Pancreas (tissue), 10 donors: ENCODE results near the gene SOX18. TPM values are rescaled to one million over a fixed set of nuclear protein-coding genes. Genes with fewer than 3 reads are reported as not detected.

Experiments
- ATAC-seq, 4 donors: fragments of 200-7000 bp; cut with Tn5 transposase; one replicate each; pipeline versions ENCODE4 v1.8.0 to v1.9.1; 2020; ENCODE audit warnings: mild to moderate bottlenecking in 4 of 4, moderate library complexity in 4 of 4
- DNase-seq, 6 donors: peaks; one replicate each; pipeline ENCODE4 v3.0.0-alpha.2; 2020
- FAIRE-seq: peaks from 2 replicates; lab custom pipeline; 2012; peaks lifted over from hg19 to GRCh38; lab: Jason Lieb, UNC
- H3K27ac ChIP-seq, 4 donors: fragments of 200-600 bp; sonication (generic); 1 replicate in 3 of 4; 2 replicates in 1 of 4; pipeline versions ENCODE4 v1.5.0 to v1.8.0; 2020
- H3K27me3 ChIP-seq, 4 donors: fragments of 200-600 bp; one replicate each; pipeline ENCODE4 v1.8.0; 2021
- H3K36me3 ChIP-seq, 3 donors: fragments of 200-600 bp; sonication (generic) in 1 of 3; one replicate each; pipeline versions ENCODE4 v1.5.0 to v1.8.0; 2020 to 2021
- H3K4me1 ChIP-seq, 3 donors: fragments of 200-600 bp; one replicate each; pipeline ENCODE4 v1.8.0; 2021
- H3K4me3 ChIP-seq, 4 donors: fragments of 200-600 bp; sonication (generic) in 2 of 4; one replicate each; pipeline versions ENCODE4 v1.5.0 to v1.8.0; 2020 to 2021
- H3K9me3 ChIP-seq, 4 donors: fragments of 200-600 bp; one replicate each; pipeline ENCODE4 v1.8.0; 2021
- CTCF ChIP-seq, 4 donors: fragments of 200-600 bp; sonication (generic) in 3 of 4; IDR thresholded peaks; one replicate each; pipeline versions ENCODE4 v1.5.0 to v1.8.0; 2021; ENCODE audit warnings: antibody characterized with exemption in 4 of 4
- WGBS, 2 donors: extraction: QIAGEN DNeasy Blood & Tissue Kit; methylation state at CpG; one replicate each; pipeline ENCODE4 v1.1.7; 2013; 5-methylcytosine and 5-hydroxymethylcytosine counted together
- intact Hi-C, 3 donors: fragments of 100-400 bp; cut with DNase I; formaldehyde crosslinking; loops; one replicate each; pipeline versions ENCODE4 v1.11.1 to v1.14.2; 2022
- polyA plus RNA-seq, 2 donors: library from polyadenylated mRNA; stranded (reverse); fragments of 200-250 nt; gene quantifications; one replicate each; pipeline ENCODE4 v1.2.3, GENCODE V29; 2013
- total RNA-seq, 6 donors: library from RNA; stranded (reverse); fragmentation: NEBNext Ultra II Directional in 4 of 6; extraction: Animal tissue kit (Norgen Biotek cat#: 25700) in 4 of 6; gene quantifications; one replicate each; pipeline versions ENCODE4 v1.2.1 to v1.2.4, GENCODE V29; 2021 to 2023
- donor health status: healthy with polysubstance abuse.
- donor health status: DM: no; HTN: no; CAD: no; lungs with moderate emphysema.
- donor health status: DM: no; HTN: no; CAD: no.
- donor health status: control.
- donor health status: control.
- donor health status: Bipolar disorder and iron deficiency.
- donor health status: DM: yes; HTN: yes; CAD: no.
- donor health status: DM: no; HTN: no; CAD: no.
- donor health status: DM: no; HTN: no; CAD: no.
- donor health status: DM: yes; HTN: yes; CAD: no.

The SOX18 gene
- total and polyA plus RNA-seq, 8 donors = 3.7 to 9.1 (median 6.0) TPM

DNA sequence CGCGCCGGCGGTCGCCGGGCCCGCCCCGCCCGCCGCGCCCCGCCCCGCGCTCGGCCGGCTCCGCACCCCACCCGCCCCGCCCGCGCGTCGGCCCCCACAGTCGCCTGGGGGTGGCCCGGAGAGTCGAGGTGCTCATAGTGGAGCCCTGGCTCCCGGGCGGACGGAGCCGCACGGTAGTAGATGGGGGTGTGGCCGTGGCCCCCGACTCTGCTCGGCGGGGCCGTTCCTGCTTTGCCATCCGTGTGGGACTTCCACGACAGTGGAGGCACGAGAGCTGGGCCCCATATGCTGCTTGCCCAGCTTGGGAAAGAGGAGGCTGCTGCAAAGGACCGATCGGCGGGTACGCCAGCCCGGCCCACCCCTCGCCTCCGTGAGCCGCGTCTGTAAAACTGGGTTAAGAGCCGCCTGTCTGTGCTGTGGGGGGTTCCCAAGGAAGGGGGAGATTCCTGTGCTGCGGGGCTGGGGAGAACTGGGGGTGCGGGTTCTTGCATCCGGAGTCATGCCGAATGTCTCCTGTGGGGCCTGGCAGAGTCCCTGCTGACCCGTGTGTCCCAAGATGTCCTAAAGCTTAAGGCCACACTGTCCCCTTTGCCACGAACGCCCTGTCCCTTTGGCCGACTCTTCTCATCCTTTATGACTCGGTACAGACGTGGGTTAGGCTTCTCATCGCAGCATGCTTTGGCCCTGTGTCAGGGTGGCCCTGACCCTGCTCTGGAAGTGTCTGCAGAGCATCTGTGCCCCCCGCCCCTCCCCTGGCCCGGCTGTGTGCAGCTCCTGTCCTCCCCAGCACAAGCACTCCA is 30.8 kb upstream of the SOX18 start, which contains the start of gene OPRL1:
Gene OPRL1 (plus strand): TSS at position 70 of the 800 bp plus-strand sequence. CDS start 12,639 bp downstream, outside the sequence.
- no peaks in the 10 kb centered on the region for H3K9me3 ChIP-seq
- no peaks in the 10 kb centered on the region for H3K36me3 ChIP-seq
- peaks cover 5 to 15% (median 6%) of the 10 kb centered on the region in 3 donors for H3K4me1 ChIP-seq
- ATAC-seq (peak in 3 of 4 donors; percentile 2 to 3 (median 2)), DNase-seq (no peak), FAIRE-seq (no peak)
- TF ChIP-seq CTCF (IDR thresholded peaks at IDR 0.05) = no peak
- intact Hi-C loops = no loop called here
- H3K4me3 ChIP-seq = peak within 1 kb of the TSS; percentile 33 to 83 (median 75)
- H3K27me3 ChIP-seq = no peaks in the 10 kb centered on the region
- H3K27ac ChIP-seq = peak within 1 kb of the TSS; percentile 35 to 75 (median 54)
- WGBS, 2 donors = 8 to 12% methylated on average over 61 to 62 of the region's 62 CpGs

DNA sequence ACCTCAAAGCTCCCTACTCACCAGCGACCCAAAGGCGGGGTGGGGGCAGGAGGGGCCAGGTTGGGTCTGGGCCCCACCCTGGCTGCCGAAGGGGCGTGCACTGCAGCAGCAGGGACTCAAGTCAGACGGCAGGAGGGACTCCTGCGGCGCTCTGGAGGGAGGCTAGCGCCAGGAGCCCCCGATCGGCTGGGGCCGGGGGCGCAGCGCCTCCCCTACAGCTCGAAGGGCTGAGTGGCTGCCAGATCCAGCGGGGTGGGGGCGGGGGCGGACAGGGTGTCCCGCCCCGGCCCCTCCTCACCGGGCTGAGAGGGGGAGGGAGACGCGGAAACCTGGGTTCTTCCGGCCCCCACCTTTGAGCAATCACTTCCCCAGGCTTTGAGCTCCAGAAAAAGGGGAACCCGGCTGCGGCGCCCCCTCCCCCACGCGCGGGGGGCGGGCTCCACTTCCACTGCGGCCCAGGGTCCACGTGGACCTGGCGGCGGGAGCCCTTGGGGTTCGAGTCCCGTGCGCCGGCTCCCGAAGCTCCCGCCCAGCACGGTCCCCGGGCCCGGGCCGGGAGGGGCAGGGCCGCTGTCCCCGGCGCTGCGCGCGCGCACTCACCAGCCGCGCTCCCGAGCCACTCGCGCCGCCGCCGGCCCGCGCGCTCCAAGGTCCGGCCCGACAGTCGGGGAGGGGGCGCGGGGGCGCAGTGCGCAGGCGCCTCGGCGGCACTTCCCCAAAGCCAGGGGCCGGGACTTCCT is 30.0 kb upstream of the SOX18 start, which contains the start of gene RGS19:
Gene RGS19 (minus strand): TSS at position 246 of the 740 bp plus-strand sequence. CDS start 2,632 bp downstream, outside the sequence.
- peak within 1 kb of the TSS; percentile 35 to 75 (median 54) for H3K27ac ChIP-seq
- ATAC-seq (peak; percentile 63 to 75 (median 73)), FAIRE-seq (no peak), DNase-seq (peak in 5 of 6 donors; percentile 68 to 91 (median 80))
- H3K4me3 ChIP-seq = peak within 1 kb of the TSS; percentile 33 to 83 (median 75)
- WGBS, 2 donors = 0 to 1% methylated on average over 32 to 73 of the region's 73 CpGs
- no peak for TF ChIP-seq CTCF (IDR thresholded peaks at IDR 0.05)
- H3K4me1 ChIP-seq = peaks cover 5 to 15% (median 6%) of the 10 kb centered on the region in 3 donors
- no peaks in the 10 kb centered on the region for H3K27me3 ChIP-seq
- no peaks in the 10 kb centered on the region for H3K9me3 ChIP-seq
- intact Hi-C loops = no loop called here
- H3K36me3 ChIP-seq = no peaks in the 10 kb centered on the region

DNA sequence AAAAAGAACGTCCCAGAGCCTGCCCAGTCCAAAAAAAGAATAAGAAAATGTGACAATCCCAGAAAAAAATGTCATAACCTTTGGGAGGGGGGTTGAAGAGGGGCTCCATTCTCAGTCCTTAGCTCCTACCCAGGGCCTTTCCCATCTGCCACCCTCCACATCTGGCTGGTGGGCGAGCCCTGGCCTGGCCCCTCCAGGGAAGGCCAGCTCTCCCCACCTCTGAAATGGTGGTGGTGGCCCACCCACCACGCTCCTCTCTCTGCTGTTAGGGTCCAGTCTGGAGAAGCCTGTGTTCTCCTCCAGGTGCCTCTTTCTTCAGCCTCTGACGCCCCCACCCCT is 29.5 kb upstream of the SOX18 start:
- H3K36me3 ChIP-seq = no peaks in the 10 kb centered on the region
- ATAC-seq (no peak), FAIRE-seq (no peak), DNase-seq (no peak)
- peaks cover 2 to 11% (median 6%) of the 10 kb centered on the region in 3 donors for H3K4me1 ChIP-seq
- H3K27me3 ChIP-seq = no peaks in the 10 kb centered on the region
- intact Hi-C loops = no loop called here
- H3K9me3 ChIP-seq = no peaks in the 10 kb centered on the region
- WGBS, 2 donors = 33 to 43% methylated on average over 3 to 4 of the region's 4 CpGs
- TF ChIP-seq CTCF (IDR thresholded peaks at IDR 0.05) = no peak
- peak overlapping the region; percentile 29 to 83 (median 75) for H3K4me3 ChIP-seq
- peak overlapping the region in 2 of 4 donors; percentile 55 to 73 for H3K27ac ChIP-seq

DNA sequence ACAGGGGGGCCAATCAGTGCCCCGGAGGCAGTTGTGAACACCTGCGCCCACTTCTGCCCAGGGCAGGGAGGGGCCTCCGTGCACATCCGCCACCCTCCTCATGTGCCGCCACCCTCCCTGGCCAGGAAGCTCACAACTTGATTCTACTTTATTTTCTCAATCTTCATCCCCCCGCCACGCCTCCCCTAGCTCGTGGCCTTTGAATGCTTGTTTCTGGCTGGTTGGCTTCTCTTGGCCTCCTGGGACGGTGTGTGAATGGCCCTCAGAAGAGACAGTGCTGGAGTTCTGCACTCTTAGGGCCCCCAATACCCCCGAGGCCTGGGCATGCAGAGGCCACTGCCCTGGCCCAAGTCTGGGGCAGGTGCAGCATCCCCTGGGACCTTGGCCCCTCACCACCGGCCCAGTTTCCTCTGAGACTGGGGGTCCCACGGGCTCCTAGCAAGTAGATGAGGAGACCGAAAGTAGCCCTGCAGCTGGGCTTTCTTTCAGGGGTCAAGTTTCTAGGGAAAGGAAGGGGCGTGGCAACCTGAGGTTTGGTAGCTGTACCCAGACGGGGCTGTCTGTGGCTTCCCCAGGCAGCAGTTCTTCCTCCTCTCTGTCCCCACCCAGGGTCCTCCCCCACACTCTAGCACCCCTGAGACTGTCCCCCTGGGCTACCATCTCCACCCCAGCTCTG is 28.6 kb upstream of the SOX18 start:
- H3K4me1 ChIP-seq = peaks cover 0 to 10% (median 6%) of the 10 kb centered on the region in 3 donors
- 73 to 79% methylated on average over 15 of the region's 15 CpGs for WGBS, 2 donors
- DNase-seq (no peak), ATAC-seq (no peak), FAIRE-seq (no peak)
- intact Hi-C loops = no loop called here
- H3K4me3 ChIP-seq = peak overlapping the region in 1 of 4 donors; percentile 83
- no peaks in the 10 kb centered on the region for H3K9me3 ChIP-seq
- no peak for TF ChIP-seq CTCF (IDR thresholded peaks at IDR 0.05)
- no peaks in the 10 kb centered on the region for H3K27me3 ChIP-seq
- H3K36me3 ChIP-seq = no peaks in the 10 kb centered on the region
- H3K27ac ChIP-seq = no peak overlapping the region
